Ascending aorta (tissue), 2 donors: Measurements from ENCODE around the gene NOTUM. TPM values are rescaled to one million over a fixed set of nuclear protein-coding genes. Genes with fewer than 3 reads are reported as not detected.

Source experiments
- DNase-seq, 2 donors: peaks; one replicate each; pipeline ENCODE4 v3.0.0-alpha.2; 2019; ENCODE audit warnings: low spot score in 2 of 2
- H3K27ac ChIP-seq, 2 donors: fragments of 200-600 bp; sonication (generic); one replicate each; pipeline ENCODE4 v1.5.1; 2016 to 2017; ENCODE audit warnings: mild to moderate bottlenecking in 1 of 2
- H3K27me3 ChIP-seq: fragments of 200-600 bp; sonication (generic); one replicate; pipeline ENCODE4 v1.5.1; 2017
- H3K36me3 ChIP-seq, 2 donors: fragments of 200-600 bp; sonication (generic); one replicate each; pipeline ENCODE4 v1.5.1; 2016
- H3K4me1 ChIP-seq, 2 donors: fragments of 200-600 bp; sonication (generic); one replicate each; pipeline ENCODE4 v1.5.1; 2016 to 2017; ENCODE audit warnings: mild to moderate bottlenecking in 1 of 2
- H3K4me3 ChIP-seq, 2 donors: fragments of 200-600 bp; sonication (generic); one replicate each; pipeline ENCODE4 v1.5.1; 2016 to 2017; ENCODE audit warnings: mild to moderate bottlenecking in 1 of 2
- H3K9me3 ChIP-seq, 2 donors: fragments of 200-600 bp; sonication (generic); one replicate each; pipeline ENCODE4 v1.5.1; 2016
- CTCF ChIP-seq, 3 experiments: fragments of 200-600 bp in 2 of 3; fragments of 450-650 bp in 1 of 3; sonication (generic) in 2 of 3; IDR thresholded peaks; one replicate each; pipeline ENCODE4 v1.5.1; 2016 to 2019; ENCODE audit warnings: antibody characterized with exemption in 3 of 3, mild to moderate bottlenecking in 1 of 3, moderate library complexity in 1 of 3
- intact Hi-C: fragments of 100-400 bp; cut with DNase I; formaldehyde crosslinking; loops from one replicate; pipeline ENCODE4 v1.15.1; 2023
- total RNA-seq: library from RNA; depleted of rRNA; stranded (reverse); fragments of >200 nt; gene quantifications from one replicate; pipeline ENCODE4 v1.1.0, GENCODE V29; 2016

The NOTUM gene
- total RNA-seq, 1 donor from 2014 or later = not detected

GRCh38 chr17:81950501-81950900 is 10.5 kb downstream of the NOTUM start:
- no peak for TF ChIP-seq CTCF (IDR thresholded peaks at IDR 0.05)
- DNase-seq = no peak
- peaks cover 3% of the 10 kb centered on the region for H3K27me3 ChIP-seq
- no peaks in the 10 kb centered on the region for H3K4me1 ChIP-seq
- no peaks in the 10 kb centered on the region for H3K9me3 ChIP-seq
- intact Hi-C loops = no loop called here
- H3K4me3 ChIP-seq = no peak overlapping the region
- no peaks in the 10 kb centered on the region for H3K36me3 ChIP-seq
- no peak overlapping the region for H3K27ac ChIP-seq

- H3K4me1 ChIP-seq = no peaks in the 10 kb centered on the region
- no peak for TF ChIP-seq CTCF (IDR thresholded peaks at IDR 0.05)
- no peaks in the 10 kb centered on the region for H3K36me3 ChIP-seq
- no peak overlapping the region for H3K27ac ChIP-seq
- H3K27me3 ChIP-seq = peaks cover 3% of the 10 kb centered on the region
- H3K4me3 ChIP-seq = no peak overlapping the region
- intact Hi-C loops = no loop called here
- DNase-seq = no peak
- no peaks in the 10 kb centered on the region for H3K9me3 ChIP-seq
Measured at GRCh38 chr17:81948635-81949378, 12.2 kb downstream of the NOTUM start.

GRCh38 chr17:81947189-81947588 is 13.8 kb downstream of the NOTUM start, which contains the start of gene MYADML2:
Gene MYADML2 (minus strand): TSS chr17:81947233. CDS start chr17:81941741, 5,492 bp downstream.
- H3K9me3 ChIP-seq = no peaks in the 10 kb centered on the region
- no peak within 1 kb of the TSS for H3K4me3 ChIP-seq
- H3K27ac ChIP-seq = no peak within 1 kb of the TSS
- H3K36me3 ChIP-seq = no peaks in the 10 kb centered on the region
- no peak for TF ChIP-seq CTCF (IDR thresholded peaks at IDR 0.05)
- intact Hi-C loops = no loop called here
- no peak for DNase-seq
- peaks cover 10% of the 10 kb centered on the region for H3K27me3 ChIP-seq
- H3K4me1 ChIP-seq = no peaks in the 10 kb centered on the region

- Histone ChIP-seq H3K27ac (no peak overlapping the region), H3K27me3 (peaks cover 10% of the 10 kb centered on the region), H3K4me3 (no peak overlapping the region), H3K36me3 (no peaks in the 10 kb centered on the region), H3K9me3 (no peaks in the 10 kb centered on the region), H3K4me1 (peaks cover 0 to 4% of the 10 kb centered on the region in 2 donors)
- intact Hi-C loops = no loop called here
- TF ChIP-seq CTCF (IDR thresholded peaks at IDR 0.05) = no peak
- no peak for DNase-seq
Measured at GRCh38 chr17:81944858-81945257, 16.1 kb downstream of the NOTUM start.

GRCh38 chr17:81942167-81942553 is 18.8 kb downstream of the NOTUM start:
- Histone ChIP-seq H3K4me3 (no peak overlapping the region), H3K27me3 (peaks cover 10% of the 10 kb centered on the region), H3K36me3 (no peaks in the 10 kb centered on the region), H3K27ac (no peak overlapping the region), H3K9me3 (no peaks in the 10 kb centered on the region), H3K4me1 (peaks cover 3 to 11% of the 10 kb centered on the region in 2 donors)
- DNase-seq = no peak
- no peak for TF ChIP-seq CTCF (IDR thresholded peaks at IDR 0.05)
- intact Hi-C loops = no loop called here
